DND-41 (cell line): ENCODE results near the gene MCHR1.

Source experiments
- EZH2 ChIP-seq: IDR thresholded peaks from 3 replicates; pipeline ENCODE4 v1.6.1; 2012; ENCODE audit warnings: borderline replicate concordance, low read depth, mild to moderate bottlenecking, moderate library complexity, low read length, inconsistent platforms; ENCODE audit not compliant: severe bottlenecking
- TF ChIP-seq, protein P1 (sequence below): IDR thresholded peaks from 2 replicates; pipeline ENCODE4 v1.5.1; 2012; ENCODE audit warnings: borderline replicate concordance, low read length, moderate library complexity, mild to moderate bottlenecking; ENCODE audit not compliant: poor library complexity, severe bottlenecking; ENCODE audit errors: extremely low read depth

DNA sequence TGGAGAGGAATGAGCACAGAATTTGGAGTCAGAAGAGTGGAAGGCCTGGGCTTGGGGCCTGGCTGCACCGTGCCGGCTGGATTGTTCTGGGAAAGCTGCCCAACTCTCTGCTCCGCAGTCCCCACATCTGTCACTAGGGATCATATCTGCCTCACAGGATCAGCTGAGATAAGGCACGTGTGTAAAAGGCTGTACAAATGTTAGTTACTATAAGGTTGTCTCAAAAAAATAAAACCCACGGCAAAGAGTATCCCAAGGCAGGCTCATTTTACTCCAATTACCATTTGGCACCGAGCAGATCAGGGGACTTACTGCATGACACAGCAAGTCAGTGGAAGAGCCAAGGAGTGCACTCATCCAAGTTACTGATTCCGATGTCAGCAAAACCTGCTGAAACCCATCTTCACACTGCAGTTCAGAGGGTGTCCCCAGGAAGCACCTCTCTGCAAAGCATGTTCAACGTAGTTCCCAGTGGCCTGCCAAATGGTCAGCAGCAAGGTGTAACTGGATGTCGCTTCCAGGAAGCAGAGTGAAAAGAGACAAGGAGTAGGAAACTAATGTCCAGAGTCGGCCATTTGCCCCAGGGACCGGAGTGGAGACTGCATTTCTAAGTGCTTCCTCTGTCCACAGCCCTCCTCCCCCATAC, 24.6 kb upstream of the MCHR1 start:
- TF ChIP-seq, protein P1, sequence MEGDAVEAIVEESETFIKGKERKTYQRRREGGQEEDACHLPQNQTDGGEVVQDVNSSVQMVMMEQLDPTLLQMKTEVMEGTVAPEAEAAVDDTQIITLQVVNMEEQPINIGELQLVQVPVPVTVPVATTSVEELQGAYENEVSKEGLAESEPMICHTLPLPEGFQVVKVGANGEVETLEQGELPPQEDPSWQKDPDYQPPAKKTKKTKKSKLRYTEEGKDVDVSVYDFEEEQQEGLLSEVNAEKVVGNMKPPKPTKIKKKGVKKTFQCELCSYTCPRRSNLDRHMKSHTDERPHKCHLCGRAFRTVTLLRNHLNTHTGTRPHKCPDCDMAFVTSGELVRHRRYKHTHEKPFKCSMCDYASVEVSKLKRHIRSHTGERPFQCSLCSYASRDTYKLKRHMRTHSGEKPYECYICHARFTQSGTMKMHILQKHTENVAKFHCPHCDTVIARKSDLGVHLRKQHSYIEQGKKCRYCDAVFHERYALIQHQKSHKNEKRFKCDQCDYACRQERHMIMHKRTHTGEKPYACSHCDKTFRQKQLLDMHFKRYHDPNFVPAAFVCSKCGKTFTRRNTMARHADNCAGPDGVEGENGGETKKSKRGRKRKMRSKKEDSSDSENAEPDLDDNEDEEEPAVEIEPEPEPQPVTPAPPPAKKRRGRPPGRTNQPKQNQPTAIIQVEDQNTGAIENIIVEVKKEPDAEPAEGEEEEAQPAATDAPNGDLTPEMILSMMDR, result peak; percentile 46
- TF ChIP-seq EZH2, result no peak
